IPS DF 19.7 (cell line): ENCODE results near the gene TAC3.
"Not testable (repeated sequence)": the region's sequence is repeated elsewhere in the genome, so short reads cannot be mapped to it uniquely, and the experiment has no call there.

ENCODE experiments used
- DNase-seq: peaks from one replicate; pipeline ENCODE4 v3.0.0-alpha.2; 2013; ENCODE audit warnings: low read depth, low spot score

TAC3 gene

DNA sequence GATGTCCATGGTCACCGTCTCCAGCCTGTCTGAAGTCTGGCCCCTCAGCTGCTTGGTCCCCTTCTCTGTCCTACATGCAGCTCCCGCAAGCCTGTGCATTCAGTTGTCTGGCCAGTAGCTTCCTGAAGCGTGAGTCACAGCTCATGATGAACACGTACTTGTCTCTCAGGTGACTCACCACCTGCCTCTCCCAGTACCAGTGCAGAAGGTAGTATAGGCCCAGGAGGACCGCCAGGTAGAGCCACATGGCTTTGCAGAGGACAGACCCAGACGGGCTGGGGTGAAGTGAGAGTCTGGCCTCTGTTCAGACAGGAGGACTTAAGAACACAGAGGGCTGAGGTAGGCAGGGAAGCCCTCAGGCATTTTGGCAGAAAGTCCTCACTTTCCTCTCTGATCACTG lies 30.6 kb downstream of the TAC3 start:
- DNase-seq: not testable (repeated sequence)

DNA sequence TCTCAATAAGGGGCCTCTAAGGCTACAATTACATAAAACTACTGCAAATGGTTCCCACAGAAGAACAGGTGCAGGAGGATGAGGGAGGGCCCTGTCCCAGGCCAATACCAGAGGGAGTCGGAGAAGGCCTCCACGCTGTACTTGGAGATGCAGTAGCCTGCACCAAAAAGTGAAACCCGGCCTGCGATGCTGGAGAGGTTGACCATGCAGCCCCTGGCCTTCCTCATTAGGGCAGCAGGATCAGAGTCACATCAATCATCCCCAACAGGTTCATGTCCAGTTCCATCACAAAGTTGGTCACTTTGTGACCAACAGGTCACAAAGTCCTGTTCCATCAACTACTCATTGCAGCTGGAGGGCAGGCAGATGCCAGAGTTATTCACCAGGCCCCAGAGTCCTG lies 32.9 kb downstream of the TAC3 start:
- no peak for DNase-seq

DNA sequence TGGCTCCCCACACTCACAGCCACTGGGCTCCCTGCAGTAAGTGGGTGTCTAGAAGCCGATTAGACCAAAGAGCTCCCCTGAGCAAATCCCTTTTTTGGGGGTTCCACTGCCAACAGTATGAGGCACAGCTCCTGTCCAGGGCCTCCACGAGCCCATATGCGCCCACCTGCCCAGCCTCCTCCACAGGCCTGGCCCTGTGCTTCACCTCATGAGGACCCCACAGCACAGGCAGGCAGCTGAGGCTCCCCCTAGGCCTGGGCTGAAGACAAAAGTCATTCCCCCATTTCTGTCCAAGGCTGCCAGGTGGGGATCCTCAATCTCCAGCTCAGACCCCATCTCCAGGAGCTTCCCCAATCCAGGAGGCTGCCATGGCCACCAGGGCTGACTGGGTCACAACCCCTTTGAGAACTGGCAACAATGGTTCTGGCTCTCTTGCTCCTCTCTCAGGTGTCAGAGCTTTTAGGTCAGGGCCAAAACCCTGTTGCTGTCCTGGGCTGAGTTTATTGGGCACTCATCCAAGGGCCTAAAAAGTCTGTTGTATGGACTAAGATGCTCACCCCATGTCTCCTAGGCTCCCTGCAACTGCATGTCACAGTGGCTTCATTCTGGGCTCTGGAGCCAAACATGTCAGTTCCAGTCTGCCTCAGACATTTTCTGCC lies 33.6 kb downstream of the TAC3 start:
- not testable (repeated sequence) for DNase-seq

DNA sequence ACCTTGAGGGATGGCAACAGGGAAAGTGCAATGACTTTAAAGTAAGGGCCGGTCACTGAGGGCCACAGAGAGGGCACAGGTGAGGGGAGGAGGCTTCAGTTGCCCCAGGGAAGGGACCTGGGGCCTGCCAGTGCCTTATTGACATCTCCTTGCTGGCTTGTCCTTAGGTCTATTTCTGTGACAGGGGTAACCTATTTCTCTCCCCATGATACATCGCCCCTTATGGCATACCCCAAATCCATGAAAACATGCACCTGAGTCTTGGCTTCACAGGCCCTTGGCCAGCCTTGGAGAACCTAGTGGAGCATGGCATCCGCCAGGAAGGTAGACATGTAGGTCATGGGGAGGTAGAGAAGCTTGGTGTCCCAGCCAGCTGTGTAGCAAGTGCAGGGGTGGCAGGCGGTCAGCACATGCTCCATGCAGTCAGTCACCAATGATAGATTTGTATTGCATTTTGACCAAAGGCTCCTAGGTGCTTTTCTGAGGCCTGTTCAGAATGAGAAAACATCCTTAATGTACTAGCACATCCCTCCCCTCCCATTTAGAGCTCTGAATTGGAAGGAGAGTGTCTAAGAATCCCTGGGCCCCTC lies 35.3 kb downstream of the TAC3 start:
- no peak for DNase-seq

DNA sequence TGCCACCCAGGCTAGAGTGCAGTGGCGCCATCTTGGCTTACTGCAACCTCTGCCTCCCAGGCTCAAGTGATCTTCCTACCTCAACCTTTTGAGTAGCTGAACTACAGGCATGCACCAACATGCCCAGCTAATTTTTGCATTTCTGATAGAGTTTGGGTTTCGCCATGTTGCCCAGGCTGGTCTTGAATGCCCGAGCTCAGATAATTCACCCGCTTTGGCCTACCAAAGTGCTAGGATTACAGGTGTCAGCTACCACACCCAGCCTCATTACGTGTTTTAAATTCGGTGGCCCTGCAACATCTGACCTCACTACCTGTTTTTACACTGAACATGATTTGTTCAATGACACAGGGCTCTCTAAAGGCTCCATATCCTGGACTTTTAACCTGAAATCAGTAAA lies 36.1 kb downstream of the TAC3 start:
- DNase-seq: no peak

DNA sequence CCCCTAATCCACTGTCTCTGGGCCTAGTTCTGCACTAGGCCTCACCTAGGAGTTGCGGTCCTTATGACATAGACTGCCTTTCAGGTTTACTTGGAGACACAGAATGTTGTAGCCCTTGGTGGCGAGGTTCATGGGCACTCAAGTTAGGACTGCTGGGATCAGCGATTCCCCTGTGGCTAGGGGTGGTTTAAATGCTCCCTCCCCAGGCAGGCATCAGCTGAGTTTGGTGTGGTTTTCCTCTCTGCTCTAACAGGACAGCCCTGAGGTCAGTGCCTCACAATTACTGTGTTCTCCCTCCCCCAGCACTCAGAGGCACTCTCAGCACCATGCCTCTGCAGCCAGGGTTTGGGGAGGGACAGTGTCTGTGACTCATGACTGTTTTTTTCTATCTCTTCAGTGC lies 36.7 kb downstream of the TAC3 start:
- DNase-seq: no peak

DNA sequence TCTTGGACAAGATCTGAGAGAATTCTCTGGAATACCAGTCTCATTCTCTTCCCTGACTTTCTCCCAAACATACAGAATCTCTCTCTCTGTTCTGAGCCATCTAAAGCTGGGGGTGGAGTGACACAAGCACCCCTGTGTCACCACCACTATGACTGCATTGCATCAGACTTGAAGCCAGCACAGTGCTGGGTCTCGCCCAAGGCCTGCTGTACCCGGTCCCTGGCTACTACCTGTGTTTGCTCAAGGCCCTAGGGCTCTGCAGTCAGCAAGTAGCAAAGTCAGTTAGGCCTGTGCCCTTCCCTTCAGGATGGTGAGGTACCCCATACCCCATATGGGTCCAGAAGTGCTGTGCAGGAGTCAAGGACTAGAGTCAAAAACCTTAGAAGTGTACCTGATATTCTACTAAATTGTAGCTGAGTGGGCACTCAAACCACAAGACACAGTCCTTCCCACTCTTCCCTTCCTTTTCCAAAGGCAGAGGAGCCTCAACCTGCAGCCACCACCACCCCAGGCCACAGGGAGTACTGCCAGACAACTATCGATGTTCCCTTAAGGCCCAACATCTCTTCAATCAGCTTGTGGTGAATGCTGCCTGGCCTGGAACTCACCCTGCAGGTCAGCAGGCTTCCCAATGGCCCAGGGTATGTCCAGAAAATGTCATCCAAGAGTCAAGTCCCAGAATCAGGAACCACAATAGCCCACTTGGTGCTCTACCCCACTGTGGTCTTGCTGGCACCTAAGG lies 37.8 kb downstream of the TAC3 start:
- DNase-seq: no peak

DNA sequence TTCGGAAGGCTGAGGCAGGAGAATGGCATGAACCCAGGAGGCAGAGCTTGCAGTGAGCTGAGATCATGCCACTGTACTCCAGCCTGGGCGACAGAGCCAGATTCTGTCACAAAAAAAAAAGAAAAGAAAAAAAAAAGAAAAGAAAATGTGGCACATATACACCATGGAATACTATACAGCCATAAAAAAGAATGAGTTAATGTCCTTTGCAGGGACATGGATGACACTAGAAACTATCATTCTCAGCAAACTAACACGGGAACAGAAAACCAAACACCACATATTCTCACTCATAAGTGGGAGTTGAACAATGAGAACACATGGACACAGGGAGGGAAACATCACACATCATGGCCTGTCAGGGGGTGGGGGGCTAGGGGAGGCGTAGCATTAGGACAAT lies 39.0 kb downstream of the TAC3 start:
- not testable (repeated sequence) for DNase-seq

DNA sequence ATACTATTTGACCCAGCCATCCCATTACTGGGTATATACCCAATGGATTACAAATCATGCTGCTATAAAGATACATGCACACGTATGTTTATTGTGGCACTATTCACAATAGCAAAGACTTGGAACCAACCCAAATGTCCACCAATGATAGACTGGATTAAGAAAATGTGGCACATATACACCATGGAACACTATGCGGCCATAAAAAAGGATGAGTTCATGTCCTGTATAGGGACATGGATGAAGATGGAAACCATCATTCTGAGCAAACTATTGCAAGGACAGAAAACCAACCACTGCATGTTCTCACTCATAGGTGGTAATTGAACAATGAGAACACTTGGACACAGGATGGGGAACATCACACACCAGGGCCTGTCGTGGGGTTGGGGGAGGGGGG lies 42.1 kb downstream of the TAC3 start:
- not testable (repeated sequence) for DNase-seq

DNA sequence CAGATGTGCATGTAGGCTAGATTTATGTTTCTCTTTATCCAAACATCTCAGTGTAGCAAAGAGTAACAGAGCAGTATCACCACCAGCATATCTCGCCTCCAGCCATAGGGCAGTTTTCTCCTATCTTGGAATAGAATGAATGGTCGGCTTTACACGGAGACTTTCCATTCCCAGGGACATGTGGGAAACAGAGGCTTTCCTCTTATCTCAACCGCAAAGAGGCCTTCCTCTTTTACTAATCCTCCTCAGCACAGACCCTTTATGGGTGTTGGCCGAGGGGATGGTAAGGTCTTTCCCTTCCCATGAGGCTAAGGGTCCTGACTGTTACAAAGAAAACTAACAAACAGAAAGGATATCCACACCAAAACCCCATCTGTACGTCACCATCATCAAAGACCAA lies 47.4 kb downstream of the TAC3 start:
- DNase-seq: not testable (repeated sequence)

DNA sequence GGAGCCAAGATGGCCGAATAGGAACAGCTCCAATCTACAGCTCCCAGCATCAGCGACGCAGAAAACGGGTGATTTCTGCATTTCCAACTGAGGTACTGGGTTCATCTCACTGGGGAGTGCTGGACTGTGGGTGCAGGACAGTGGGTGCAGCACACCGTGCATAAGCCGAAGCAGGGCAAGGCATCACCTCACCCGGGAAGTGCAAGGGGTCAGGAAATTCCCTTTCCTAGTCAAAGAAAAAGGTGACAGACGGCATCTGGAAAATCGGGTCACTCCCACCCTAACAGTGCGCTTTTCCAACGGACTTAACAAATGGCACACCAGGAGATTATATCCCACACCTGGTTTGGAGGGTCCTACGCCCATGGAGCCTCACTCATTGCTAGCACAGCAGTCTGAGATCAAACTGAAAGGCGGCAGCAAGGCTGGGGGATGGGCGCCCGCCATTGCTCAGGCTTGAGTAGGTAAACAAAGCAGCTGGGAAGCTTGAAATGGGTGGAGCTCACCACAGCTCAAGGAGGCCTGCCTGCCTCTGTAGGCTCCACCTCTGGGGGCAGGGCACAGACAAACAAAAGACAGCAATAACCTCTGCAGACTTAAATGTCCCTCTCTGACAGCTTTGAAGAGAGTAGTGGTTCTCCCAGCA lies 50.2 kb downstream of the TAC3 start:
- DNase-seq: not testable (repeated sequence)

DNA sequence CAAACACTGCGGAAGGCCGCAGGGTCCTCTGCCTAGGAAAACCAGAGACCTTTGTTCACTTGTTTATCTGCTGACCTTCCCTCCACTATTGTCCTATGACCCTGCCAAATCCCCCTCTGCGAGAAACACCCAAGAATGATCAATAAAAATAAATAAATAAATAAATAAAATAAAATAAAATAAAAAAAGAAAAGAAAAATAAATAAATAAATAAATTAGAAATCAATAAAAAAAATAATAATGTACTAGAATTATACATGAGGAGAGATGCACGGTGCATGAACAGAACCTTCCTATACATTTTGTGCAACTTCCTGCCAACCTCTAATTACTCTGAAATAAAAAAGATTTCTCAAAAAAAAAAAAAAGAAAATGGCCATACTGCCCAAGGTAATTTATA lies 51.2 kb downstream of the TAC3 start:
- DNase-seq: not testable (repeated sequence)

DNA sequence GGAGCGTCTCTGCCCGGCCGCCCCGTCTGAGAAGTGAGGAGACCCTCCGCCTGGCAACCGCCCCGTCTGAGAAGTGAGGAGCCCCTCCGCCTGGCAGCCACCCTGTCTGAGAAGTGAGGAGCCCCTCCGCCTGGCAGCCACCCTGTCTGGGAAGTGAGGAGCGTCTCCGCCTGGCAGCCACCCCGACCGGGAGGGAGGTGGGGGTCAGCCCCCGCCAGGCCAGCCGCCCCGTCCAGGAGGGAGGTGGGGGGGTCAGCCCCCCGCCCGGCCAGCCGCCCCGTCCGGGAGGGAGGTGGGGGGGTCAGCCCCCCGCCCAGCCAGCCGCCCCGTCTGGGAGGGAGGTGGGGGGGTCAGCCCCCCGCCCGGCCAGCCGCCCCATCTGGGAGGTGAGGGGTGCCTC lies 52.8 kb downstream of the TAC3 start:
- not testable (repeated sequence) for DNase-seq

DNA sequence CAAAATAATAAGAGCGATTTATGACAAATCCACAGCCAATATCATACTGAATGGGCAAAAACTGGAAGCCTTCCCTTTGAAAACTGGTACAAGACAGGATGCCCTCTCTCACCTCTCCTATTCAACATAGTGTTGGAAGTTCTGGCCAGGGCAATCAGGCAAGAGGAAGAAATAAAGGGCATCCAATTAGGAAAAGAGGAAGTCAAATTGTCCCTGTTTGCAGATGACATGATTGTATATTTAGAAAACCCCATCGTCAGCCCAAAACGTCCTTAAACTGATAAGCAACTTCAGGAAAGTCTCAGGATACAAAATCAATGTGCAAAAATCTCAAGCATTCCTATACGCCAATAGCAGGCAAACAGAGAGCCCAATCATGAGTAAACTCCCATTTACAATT lies 54.1 kb downstream of the TAC3 start:
- DNase-seq: not testable (repeated sequence)
